Esophagus muscularis mucosa (tissue), 4 donors: Measurements from ENCODE around the gene BRCC3.

Experiments
- CTCF ChIP-seq, 3 experiments: fragments of 200-600 bp in 2 of 3; fragments of 450-650 bp in 1 of 3; sonication (generic) in 2 of 3; IDR thresholded peaks; one replicate each; pipeline ENCODE4 v1.5.1; 2017 to 2019; ENCODE audit warnings: antibody characterized with exemption in 3 of 3, mild to moderate bottlenecking in 2 of 3, moderate library complexity in 1 of 3
- EP300 ChIP-seq: sonication (generic); formaldehyde crosslinking; IDR thresholded peaks from one replicate; pipeline ENCODE4 v1.6.1; 2017; ENCODE audit warnings: antibody characterized with exemption
- POLR2A ChIP-seq: fragments of 450-650 bp; IDR thresholded peaks from one replicate; pipeline ENCODE4 v1.6.1; 2017; ENCODE audit warnings: antibody characterized with exemption, moderate library complexity, mild to moderate bottlenecking, low read depth
- POLR2AphosphoS5 ChIP-seq, 2 donors: sonication (generic); formaldehyde crosslinking; IDR thresholded peaks; one replicate each; pipeline ENCODE4 v1.6.1; 2017; ENCODE audit warnings: antibody characterized with exemption in 2 of 2

DNA sequence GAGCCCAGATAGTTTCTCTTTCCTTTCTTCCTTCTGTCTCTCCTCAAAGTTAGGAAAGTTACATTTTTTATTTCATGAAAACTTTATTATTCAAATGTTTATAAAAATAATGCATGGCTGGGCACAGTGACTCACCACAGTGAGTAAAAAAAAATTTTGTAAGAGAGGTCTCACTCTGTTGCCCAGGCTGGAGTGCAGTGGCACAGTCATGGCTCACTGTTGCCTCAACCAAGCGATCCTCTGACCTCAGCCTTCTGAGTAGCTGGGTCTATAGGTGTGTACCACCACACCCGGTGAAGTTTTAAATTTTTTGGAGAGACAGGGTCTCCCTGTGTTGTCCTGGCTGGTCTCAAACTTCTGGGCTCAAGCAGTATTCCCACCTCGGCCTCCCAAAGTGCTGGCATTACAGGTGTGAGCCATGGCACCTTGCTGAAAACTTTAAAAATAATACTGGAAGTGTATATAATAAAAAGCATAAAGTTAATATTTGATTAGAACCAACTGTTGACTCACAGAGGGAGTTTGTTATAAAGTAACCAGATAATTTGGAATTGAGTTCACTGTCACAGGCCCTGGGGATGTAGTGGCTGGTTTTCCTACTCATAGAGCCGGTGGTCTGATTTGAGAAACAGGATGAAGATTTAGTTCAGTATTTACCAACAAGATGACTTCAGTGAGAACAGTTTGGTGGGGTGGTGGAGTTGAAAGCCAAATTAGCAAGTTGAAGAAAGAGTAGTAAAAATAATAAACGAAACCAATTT is 18.4 kb upstream of the BRCC3 start:
- TF ChIP-seq CTCF (IDR thresholded peaks at IDR 0.05), result no peak
- TF ChIP-seq POLR2A, result no peak
- TF ChIP-seq POLR2AphosphoS5 (IDR thresholded peaks at IDR 0.05), result no peak
- no peak for TF ChIP-seq EP300
